HG03520 (cell line): ENCODE measurements around the gene PIP4K2A.
A peak's percentile ranks its signal among the peaks of the same experiment; 100 is the strongest.
"Not testable (repeated sequence)": the region's sequence is repeated elsewhere in the genome, so short reads cannot be mapped to it uniquely, and the experiment has no call there.

ENCODE experiments used
- ATAC-seq: cut with Tn5 transposase; IDR thresholded peaks from one replicate; pipeline ENCODE4 v1.9.1; 2021; ENCODE audit warnings: mild to moderate bottlenecking, moderate library complexity; ENCODE audit not compliant: unreplicated experiment

The PIP4K2A gene

DNA sequence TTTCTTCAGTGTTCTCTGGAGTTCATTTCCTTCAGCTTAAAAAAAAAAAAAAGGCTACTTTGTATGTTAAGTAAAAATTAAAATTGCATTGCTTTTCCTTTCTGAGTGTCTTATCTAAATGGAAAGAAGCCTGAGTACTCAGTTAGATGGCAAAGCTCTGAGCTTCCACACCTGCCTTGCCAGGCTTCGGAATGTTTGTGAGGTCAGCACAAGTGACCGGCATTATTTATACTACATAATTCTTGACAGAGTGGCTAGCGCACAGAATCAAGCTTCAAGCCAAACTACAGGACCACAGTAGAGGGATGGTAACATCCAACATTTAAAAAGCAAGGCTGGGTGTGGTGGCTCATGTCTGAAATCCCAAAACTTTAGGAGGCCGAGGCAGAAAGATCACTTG lies 17.3 kb downstream of the PIP4K2A start:
- ATAC-seq: no peak

DNA sequence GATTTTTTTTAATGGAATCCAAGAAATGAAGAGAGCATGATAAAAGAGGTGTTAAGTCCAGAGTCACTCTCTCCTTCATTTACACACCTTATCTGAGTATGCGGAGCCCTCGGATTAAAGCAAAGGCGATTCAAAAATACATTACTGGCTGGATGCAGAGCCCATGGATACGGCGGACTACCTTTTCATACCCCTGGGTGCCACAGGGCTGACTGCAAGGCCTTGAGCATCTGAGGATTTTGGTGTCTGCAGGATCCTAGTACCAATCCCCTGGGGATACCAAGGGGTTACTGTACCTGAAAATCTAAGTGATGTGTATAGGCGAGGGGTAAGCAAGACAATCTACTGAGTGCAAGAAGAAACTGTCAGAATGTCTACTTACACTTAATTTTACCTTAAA lies 20.5 kb downstream of the PIP4K2A start:
- ATAC-seq: no peak

GRCh38 chr10:22693371-22693784 lies 21.0 kb downstream of the PIP4K2A start:
- no peak for ATAC-seq

GRCh38 chr10:22692119-22692518 lies 22.3 kb downstream of the PIP4K2A start:
- ATAC-seq: not testable (repeated sequence)

DNA sequence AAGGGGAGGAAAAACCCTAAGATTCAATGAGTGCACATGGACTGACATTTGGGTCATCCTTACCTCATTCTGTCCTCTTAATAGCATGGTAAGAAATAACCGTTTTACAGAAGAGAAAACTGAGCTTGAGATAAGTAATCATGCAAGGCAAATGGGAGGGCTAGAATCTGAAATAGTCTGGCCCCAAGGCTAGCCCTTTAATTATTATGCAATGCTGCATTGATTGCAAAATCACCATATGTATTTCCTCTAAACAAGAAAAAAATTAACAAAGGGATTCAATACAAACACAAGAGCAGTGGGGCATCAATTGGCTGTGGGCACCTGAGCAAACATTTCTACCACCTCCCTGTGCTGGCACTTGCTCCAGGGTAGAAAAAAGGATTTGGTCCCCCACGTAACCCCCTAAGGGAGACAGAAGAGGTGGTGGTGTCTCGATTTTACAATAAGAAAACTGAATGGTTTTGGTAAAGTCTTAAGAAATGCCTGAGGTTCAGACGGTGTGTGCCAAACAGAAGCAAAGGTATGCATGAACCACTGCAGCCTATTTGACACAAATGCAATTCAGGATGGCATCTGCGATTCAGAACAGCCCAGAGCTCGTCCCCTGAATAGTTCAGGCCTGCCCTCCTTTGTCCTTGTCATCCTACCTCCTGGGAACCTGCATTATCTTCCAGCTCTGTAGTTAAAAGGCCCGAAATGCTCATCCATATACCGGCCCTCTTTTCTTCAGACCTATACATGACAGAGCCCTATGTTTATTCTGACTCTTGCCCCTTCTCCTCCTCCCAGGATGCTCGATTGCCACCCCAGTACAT lies 23.6 kb downstream of the PIP4K2A start:
- no peak for ATAC-seq

DNA sequence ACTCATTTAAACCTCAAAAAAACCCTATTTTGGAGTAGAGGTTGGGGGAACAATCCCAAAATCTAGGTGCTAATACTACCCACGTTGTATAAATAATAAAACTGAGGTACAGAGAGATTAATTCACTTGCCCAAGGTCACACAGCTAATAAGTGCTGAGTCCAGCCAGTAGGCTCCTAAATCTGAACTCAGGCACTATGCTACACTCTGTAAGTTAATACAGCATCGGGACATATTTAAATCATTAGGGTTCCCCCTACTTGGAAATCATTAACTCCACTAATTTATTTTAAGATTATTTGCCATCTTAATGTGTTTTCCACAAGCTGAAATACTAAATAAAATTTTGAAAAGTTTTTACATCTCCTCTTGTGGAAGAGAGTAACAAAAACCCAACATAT lies 24.2 kb downstream of the PIP4K2A start:
- no peak for ATAC-seq

GRCh38 chr10:22686347-22686746 lies 28.0 kb downstream of the PIP4K2A start:
- ATAC-seq: no peak

DNA sequence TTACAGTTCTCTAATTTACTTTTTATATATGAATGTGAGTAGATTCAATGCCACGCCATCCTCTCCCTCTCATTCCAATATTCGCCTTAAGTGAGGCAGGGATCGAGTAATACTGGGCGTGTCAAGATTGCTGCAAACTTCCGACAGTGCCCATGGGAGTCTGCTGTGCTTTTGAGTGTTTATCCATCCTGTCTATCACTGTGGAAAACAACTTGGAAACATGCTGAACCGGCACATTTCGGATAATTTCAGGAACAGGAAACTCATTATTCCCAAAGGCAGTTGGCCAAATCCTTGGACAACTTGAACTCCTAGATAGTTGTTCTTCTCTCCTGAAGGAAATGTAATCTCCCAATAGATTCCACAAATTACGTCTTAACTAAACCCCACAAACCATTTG lies 28.5 kb downstream of the PIP4K2A start:
- no peak for ATAC-seq

GRCh38 chr10:22684699-22685098 lies 29.7 kb downstream of the PIP4K2A start:
- no peak for ATAC-seq

GRCh38 chr10:22683140-22683389 lies 31.3 kb downstream of the PIP4K2A start:
- peak; percentile 60 for ATAC-seq

DNA sequence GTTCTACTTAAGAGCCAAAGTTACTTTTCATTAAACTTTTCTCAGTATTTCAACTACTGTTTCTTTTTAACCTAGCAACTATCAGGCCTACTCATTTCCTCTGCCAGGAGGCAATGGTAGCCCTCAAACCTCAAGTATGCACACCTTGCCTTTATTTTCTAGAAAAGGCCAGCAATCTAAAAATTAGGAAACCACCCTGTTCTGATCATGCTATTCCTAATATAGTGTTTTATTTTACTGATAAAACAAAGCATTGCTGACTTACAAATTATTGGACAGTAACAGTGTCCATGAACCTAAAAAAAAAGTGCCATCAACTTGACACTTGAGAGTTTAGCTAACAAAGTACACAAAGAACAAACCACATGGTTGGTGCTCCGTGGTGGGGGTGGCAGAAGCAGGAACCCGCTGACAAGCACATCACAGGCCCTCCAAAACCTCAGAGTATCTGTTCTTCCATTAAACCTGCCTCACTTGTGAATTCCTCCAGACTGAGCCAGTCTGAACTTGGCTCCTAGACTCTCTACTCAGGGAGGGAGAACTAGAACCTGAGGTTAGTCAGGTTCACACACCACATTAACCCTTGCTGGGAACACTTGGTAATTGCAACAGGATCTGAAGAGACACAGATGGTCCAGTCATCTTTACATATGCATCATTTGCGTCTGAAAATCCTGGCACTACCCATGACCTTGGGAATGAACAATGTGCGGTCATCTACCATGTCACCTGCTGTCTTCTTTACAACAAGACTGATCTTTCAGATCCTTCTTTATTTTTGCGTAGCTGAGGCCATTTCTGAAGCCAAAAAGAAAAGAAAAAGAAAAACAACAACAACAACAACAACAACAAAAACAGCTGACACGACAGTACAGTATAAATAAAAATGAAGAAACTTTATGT lies 31.9 kb downstream of the PIP4K2A start:
- ATAC-seq: no peak

DNA sequence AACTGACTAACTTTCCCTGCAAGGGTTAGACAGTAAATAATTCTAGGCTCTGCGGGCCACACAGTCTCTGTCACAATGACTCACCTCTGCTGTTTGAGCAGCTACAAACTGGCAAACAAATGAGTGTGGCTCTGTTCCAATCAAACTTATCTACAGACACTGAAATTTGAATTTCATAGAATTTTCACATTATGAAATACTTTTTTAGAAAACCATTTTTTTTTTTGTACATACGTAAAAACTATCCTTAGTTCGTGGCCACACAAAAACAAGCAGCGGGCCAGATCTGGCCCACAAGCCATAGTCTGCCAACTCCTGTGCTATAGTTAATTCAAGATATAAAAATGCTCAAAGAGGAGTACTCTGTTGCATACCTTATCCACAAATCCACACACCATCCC lies 32.6 kb downstream of the PIP4K2A start:
- no peak for ATAC-seq

DNA sequence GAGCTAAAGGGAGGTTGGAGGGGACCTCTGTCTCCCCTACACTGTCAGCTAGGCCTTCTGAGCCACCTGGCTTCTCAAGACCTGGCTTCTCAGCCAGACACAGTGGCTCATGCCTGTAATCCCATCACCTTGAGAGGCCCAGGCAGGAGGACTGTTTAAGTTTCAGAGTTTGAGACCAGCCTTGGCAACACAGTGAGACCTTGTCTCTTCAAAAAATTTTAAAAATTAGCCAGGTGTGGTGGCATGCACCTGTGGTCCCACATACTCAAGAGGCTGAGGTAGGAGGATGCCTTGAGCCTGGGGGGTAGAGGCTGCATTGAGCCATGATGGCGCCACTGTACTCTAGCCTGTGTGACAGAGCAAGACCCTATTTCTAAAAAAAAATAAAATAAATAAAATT lies 33.1 kb downstream of the PIP4K2A start:
- ATAC-seq: no peak

GRCh38 chr10:22679608-22680007 lies 34.8 kb downstream of the PIP4K2A start:
- no peak for ATAC-seq

DNA sequence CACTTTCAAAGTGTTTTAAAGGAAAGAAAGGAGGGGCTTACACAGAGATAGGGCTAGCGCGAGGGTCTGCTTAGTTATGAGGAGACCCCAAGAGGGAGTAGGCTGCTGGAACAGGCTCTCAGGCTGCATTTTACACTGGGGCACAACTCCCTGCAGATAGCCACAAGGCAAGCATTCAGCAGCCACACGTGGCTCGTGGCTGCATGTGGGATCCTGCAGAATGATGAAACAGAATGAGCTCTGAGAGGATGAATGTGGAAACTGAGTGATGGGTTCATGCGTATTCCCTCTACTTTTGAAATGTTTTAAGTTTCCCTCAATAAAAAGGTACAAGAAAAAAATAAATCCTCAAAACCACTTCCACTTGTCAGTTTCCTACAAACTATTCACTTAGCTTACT lies 37.0 kb downstream of the PIP4K2A start:
- no peak for ATAC-seq

DNA sequence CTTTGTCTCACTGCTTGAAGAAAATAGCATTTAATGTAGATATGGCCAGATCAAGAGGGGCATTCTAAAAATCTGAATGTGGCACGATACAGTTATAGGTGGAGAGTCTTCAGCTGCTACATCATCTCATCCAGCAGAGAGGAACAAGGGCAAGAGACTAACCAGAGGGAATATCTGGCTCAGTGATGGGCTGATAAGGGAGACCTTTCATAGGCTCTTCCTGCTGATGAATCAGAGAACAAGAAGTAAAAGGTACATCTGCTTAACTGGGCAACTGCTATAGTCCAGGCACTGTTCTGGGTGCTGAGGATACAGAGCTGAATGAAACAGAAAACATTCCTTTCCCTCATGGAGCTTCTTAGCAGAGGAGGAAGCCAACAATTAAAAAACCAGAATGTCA lies 37.9 kb downstream of the PIP4K2A start:
- ATAC-seq: no peak

GRCh38 chr10:22674573-22674930 lies 39.8 kb downstream of the PIP4K2A start:
- ATAC-seq: no peak

- no peak for ATAC-seq
Observed at GRCh38 chr10:22673785-22674572, 40.4 kb downstream of the PIP4K2A start.

GRCh38 chr10:22673091-22673392 lies 41.3 kb downstream of the PIP4K2A start:
- no peak for ATAC-seq

GRCh38 chr10:22672319-22673090 lies 41.9 kb downstream of the PIP4K2A start:
- ATAC-seq: no peak

- no peak for ATAC-seq
Observed at GRCh38 chr10:22670788-22671187, 43.6 kb downstream of the PIP4K2A start.
